Esophagus (tissue), 2 donors: ENCODE data around the gene SH3PXD2A. TPM values are rescaled to one million over a fixed set of nuclear protein-coding genes. Genes with fewer than 3 reads are reported as not detected.
A peak's percentile ranks its signal among the peaks of the same experiment; 100 is the strongest.

ENCODE experiments used
- H3K27ac ChIP-seq, 2 donors: one replicate each; pipeline ENCODE4 v1.5.1; 2013; ENCODE audit warnings: low read depth in 2 of 2, mild to moderate bottlenecking in 2 of 2, inconsistent platforms in 1 of 2, low read length in 1 of 2, moderate library complexity in 1 of 2
- H3K27me3 ChIP-seq, 2 donors: one replicate each; pipeline ENCODE4 v1.6.1; 2013; ENCODE audit warnings: low read length in 2 of 2, control low read depth in 1 of 2, mild to moderate bottlenecking in 1 of 2; ENCODE audit not compliant: insufficient read depth in 2 of 2, control insufficient read depth in 1 of 2
- H3K36me3 ChIP-seq, 2 donors: one replicate each; pipeline ENCODE4 v1.6.1; 2013; ENCODE audit warnings: low read length in 1 of 2; ENCODE audit not compliant: control insufficient read depth in 2 of 2, insufficient read depth in 2 of 2
- H3K4me1 ChIP-seq, 2 donors: one replicate each; pipeline ENCODE4 v1.6.1; 2013; ENCODE audit warnings: low read length in 1 of 2; ENCODE audit not compliant: control insufficient read depth in 2 of 2, insufficient read depth in 2 of 2
- H3K4me3 ChIP-seq, 2 donors: one replicate each; pipeline ENCODE4 v1.5.1; 2013; ENCODE audit warnings: low read length in 2 of 2, mild to moderate bottlenecking in 2 of 2, low read depth in 1 of 2, moderate library complexity in 1 of 2
- H3K9me3 ChIP-seq, 2 donors: one replicate each; pipeline ENCODE4 v1.6.1; 2013; ENCODE audit warnings: mild to moderate bottlenecking in 2 of 2, low read depth in 1 of 2, low read length in 1 of 2, moderate library complexity in 1 of 2; ENCODE audit not compliant: control insufficient read depth in 2 of 2, insufficient read depth in 1 of 2
- WGBS, 2 donors: extraction: QIAGEN DNeasy Blood & Tissue Kit; methylation state at CpG; one replicate each; pipeline ENCODE4 v1.1.7; 2013; 5-methylcytosine and 5-hydroxymethylcytosine counted together
- polyA plus RNA-seq, 2 donors: library from polyadenylated mRNA; stranded (reverse); fragments of 200-250 nt; gene quantifications; one replicate each; pipeline ENCODE4 v1.2.3, GENCODE V29; 2013
- donor health status: healthy with polysubstance abuse.
- donor health status: Bipolar disorder and iron deficiency.

Gene SH3PXD2A
- polyA plus RNA-seq, 2 donors, result 14.9 to 34.2 TPM

GRCh38 chr10:103681617-103682399 is 173.6 kb downstream of the SH3PXD2A start:
- Histone ChIP-seq H3K4me1 (peaks cover 2 to 13% of the 10 kb centered on the region in 2 donors), H3K27me3 (no peaks in the 10 kb centered on the region), H3K36me3 (peaks cover 0 to 3% of the 10 kb centered on the region in 2 donors), H3K27ac (no peak overlapping the region), H3K9me3 (no peaks in the 10 kb centered on the region), H3K4me3 (no peak overlapping the region)
- WGBS, 2 donors, result 88 to 91% methylated on average over 29 of the region's 29 CpGs

- Histone ChIP-seq H3K4me1 (peaks cover 5 to 19% of the 10 kb centered on the region in 2 donors), H3K36me3 (peaks cover 0 to 3% of the 10 kb centered on the region in 2 donors), H3K27me3 (no peaks in the 10 kb centered on the region), H3K27ac (no peak overlapping the region), H3K9me3 (no peaks in the 10 kb centered on the region), H3K4me3 (no peak overlapping the region)
- WGBS, 2 donors, result 75 to 78% methylated on average over 6 of the region's 6 CpGs
Measured at GRCh38 chr10:103680869-103681236, 174.5 kb downstream of the SH3PXD2A start.

- 81 to 86% methylated on average over 4 of the region's 4 CpGs for WGBS, 2 donors
- no peak overlapping the region for H3K4me3 ChIP-seq
- H3K27me3 ChIP-seq, result no peaks in the 10 kb centered on the region
- H3K27ac ChIP-seq, result peak overlapping the region in 1 of 2 donors; percentile 29
- no peaks in the 10 kb centered on the region for H3K9me3 ChIP-seq
- peaks cover 5 to 19% of the 10 kb centered on the region in 2 donors for H3K4me1 ChIP-seq
- peaks cover 0 to 4% of the 10 kb centered on the region in 2 donors for H3K36me3 ChIP-seq
Measured at GRCh38 chr10:103679096-103679790, 176.1 kb downstream of the SH3PXD2A start.

GRCh38 chr10:103678178-103678526 is 177.2 kb downstream of the SH3PXD2A start:
- peak overlapping the region; percentile 53 to 76 for H3K27ac ChIP-seq

GRCh38 chr10:103677486-103678177 is 177.7 kb downstream of the SH3PXD2A start:
- no peaks in the 10 kb centered on the region for H3K9me3 ChIP-seq
- H3K4me1 ChIP-seq, result peaks cover 5 to 19% of the 10 kb centered on the region in 2 donors
- H3K36me3 ChIP-seq, result peaks cover 0 to 8% of the 10 kb centered on the region in 2 donors
- H3K27me3 ChIP-seq, result no peaks in the 10 kb centered on the region
- no peak overlapping the region for H3K4me3 ChIP-seq
- 32 to 44% methylated on average over 13 of the region's 13 CpGs for WGBS, 2 donors
- H3K27ac ChIP-seq, result peak overlapping the region; percentile 53 to 76

More at GRCh38 chr10:103678178-103678526, 177.2 kb downstream of the SH3PXD2A start:
- peaks cover 0 to 4% of the 10 kb centered on the region in 2 donors for H3K36me3 ChIP-seq
- 8 to 32% methylated on average over 12 of the region's 12 CpGs for whole genome bisulfite sequencing, 2 donors
- H3K4me3 ChIP-seq, result no peak overlapping the region
- H3K27me3 ChIP-seq, result no peaks in the 10 kb centered on the region
- H3K4me1 ChIP-seq, result peaks cover 5 to 19% of the 10 kb centered on the region in 2 donors
- no peaks in the 10 kb centered on the region for H3K9me3 ChIP-seq

- Histone ChIP-seq H3K36me3 (peaks cover 0 to 6% of the 10 kb centered on the region in 2 donors), H3K9me3 (no peaks in the 10 kb centered on the region), H3K27me3 (no peaks in the 10 kb centered on the region), H3K27ac (peak overlapping the region; percentile 53 to 76), H3K4me1 (peaks cover 5 to 19% of the 10 kb centered on the region in 2 donors), H3K4me3 (no peak overlapping the region)
- WGBS, 2 donors, result 48 to 65% methylated on average over 16 of the region's 16 CpGs
Measured at GRCh38 chr10:103676851-103677417, 178.4 kb downstream of the SH3PXD2A start.

- Histone ChIP-seq H3K4me3 (no peak overlapping the region), H3K36me3 (peaks cover 0 to 6% of the 10 kb centered on the region in 2 donors), H3K4me1 (peaks cover 5 to 19% of the 10 kb centered on the region in 2 donors), H3K9me3 (no peaks in the 10 kb centered on the region), H3K27me3 (no peaks in the 10 kb centered on the region), H3K27ac (peak overlapping the region; percentile 53 to 76)
- WGBS, 2 donors, result 42 to 63% methylated on average over 7 of the region's 7 CpGs
Measured at GRCh38 chr10:103676058-103676785, 179.2 kb downstream of the SH3PXD2A start.

- Histone ChIP-seq H3K4me3 (no peak overlapping the region), H3K9me3 (no peaks in the 10 kb centered on the region), H3K27ac (no peak overlapping the region), H3K4me1 (peaks cover 3 to 20% of the 10 kb centered on the region in 2 donors), H3K36me3 (peaks cover 0 to 14% of the 10 kb centered on the region in 2 donors), H3K27me3 (no peaks in the 10 kb centered on the region)
- 72 to 75% methylated on average over 3 of the region's 3 CpGs for WGBS, 2 donors
Measured at GRCh38 chr10:103673606-103674005, 181.8 kb downstream of the SH3PXD2A start.
